NCI-H446 (cell line): ENCODE measurements around the gene CCDC122.
A peak's percentile ranks its signal among the peaks of the same experiment; 100 is the strongest.

Experiments
- DNase-seq, 2 experiments: peaks; one replicate each; lab custom pipeline; 2025; lab: John Stamatoyannopoulos, UW

Gene CCDC122

GRCh38 chr13:43802511-43802910, 77.0 kb downstream of the CCDC122 start:
- no peak for DNase-seq

GRCh38 chr13:43800828-43801227, 78.7 kb downstream of the CCDC122 start:
- DNase-seq: no peak

- DNase-seq: no peak
Measured at GRCh38 chr13:43799191-43799590, 80.3 kb downstream of the CCDC122 start.

GRCh38 chr13:43797869-43798268, 81.7 kb downstream of the CCDC122 start:
- DNase-seq: no peak

- no peak for DNase-seq
Measured at GRCh38 chr13:43797159-43797558, 82.4 kb downstream of the CCDC122 start.

GRCh38 chr13:43794416-43794815, 85.1 kb downstream of the CCDC122 start:
- DNase-seq: no peak

GRCh38 chr13:43792076-43792881, 87.3 kb downstream of the CCDC122 start:
- DNase-seq: no peak

- peak; percentile 57 to 72 for DNase-seq
Measured at GRCh38 chr13:43787997-43788396, 91.5 kb downstream of the CCDC122 start.

GRCh38 chr13:43787518-43787891, 92.0 kb downstream of the CCDC122 start:
- no peak for DNase-seq

GRCh38 chr13:43786766-43787517, 92.6 kb downstream of the CCDC122 start, which contains the start of gene ENOX1:
Gene ENOX1 (minus strand): TSS chr13:43786972.
- peak; percentile 72 to 93 for DNase-seq

GRCh38 chr13:43786472-43786765, 93.1 kb downstream of the CCDC122 start:
- DNase-seq: peak in 1 of 2 experiments; percentile 53
